ENCODE measurements around the gene NUP210L.
"Not testable (repeated sequence)": the region's sequence is repeated elsewhere in the genome, so short reads cannot be mapped to it uniquely, and the experiment has no call there.

Gene NUP210L

DNA sequence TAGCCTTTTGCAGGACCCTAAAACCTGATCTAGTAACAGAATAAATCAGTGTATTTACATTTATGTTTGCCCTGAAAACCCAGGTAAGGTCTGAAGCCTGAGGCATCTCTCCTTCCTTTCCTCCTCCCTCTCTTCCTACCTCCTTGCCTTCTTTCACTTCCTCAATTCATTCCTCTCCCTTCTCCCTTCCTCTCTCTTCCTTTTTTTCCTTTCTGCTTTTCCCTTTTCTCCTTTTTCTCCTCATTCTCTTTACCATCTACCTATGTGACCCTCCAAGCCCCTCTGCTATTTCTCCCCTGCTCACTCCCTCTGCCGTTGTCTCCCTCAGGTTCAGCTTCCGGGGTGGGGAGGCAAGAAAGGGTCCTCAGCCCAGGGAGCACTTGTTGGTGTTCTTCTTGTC lies 173.1 kb downstream of the NUP210L start:
- H3K9me3 ChIP-seq (ENCODE audit: control insufficient read depth, low read length) = not testable (repeated sequence)

DNA sequence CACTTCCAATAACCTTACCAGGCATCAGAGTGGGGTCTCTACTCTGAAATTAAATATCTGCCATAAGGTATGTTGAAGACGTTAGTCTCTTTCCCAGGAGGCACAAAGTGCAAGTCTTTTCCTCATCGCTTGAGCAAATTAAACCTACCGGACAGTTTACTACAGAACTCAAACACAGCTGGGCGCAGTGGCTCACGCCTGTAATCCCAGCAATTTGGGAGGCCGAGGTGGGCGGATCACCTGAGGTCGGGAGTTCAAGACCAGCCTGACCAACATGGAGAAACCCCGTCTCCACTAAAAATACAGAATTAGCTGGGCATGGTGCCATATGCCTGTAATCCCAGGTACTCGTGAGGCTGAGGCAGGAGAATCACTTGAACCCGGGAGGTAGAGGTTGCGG lies 175.8 kb downstream of the NUP210L start:
- not testable (repeated sequence) for H3K18ac ChIP-seq (ENCODE audit: low read depth in 1 of 2, low read length in 2 of 2); H3K27me3 ChIP-seq (ENCODE audit: control insufficient read depth in 1 of 2, insufficient read depth in 1 of 2, low read length in 2 of 2)
- 97% methylated on average over 12 of the region's 12 CpGs for WGBS

More for the DNA sequence above, 173.1 kb downstream of the NUP210L start:
- Histone ChIP-seq H3K79me1 (replicated peaks; ENCODE audit: low read length, poor library complexity, severe bottlenecking) (peaks cover 15% of the 10 kb centered on the region), H3K9ac (ENCODE audit: low read length) (peak overlapping the region; percentile 37), H3K36me3 (ENCODE audit: control insufficient read depth in 1 of 2, insufficient read depth in 2 of 2, low read depth in 1 of 2, low read length in 2 of 2) (peaks cover 30 to 57% of the 10 kb centered on the region in 2 experiments)
- H3K27ac ChIP-seq (ENCODE audit: low read length, poor library complexity, severe bottlenecking); H3K4me2 ChIP-seq (ENCODE audit: low read length, poor library complexity, severe bottlenecking); H3K27me3 ChIP-seq (ENCODE audit: control insufficient read depth in 1 of 2, insufficient read depth in 1 of 2, low read length in 2 of 2); H3K18ac ChIP-seq (ENCODE audit: low read depth in 1 of 2, low read length in 2 of 2); H2BK15ac ChIP-seq (ENCODE audit: low read depth, poor library complexity, severe bottlenecking); H3K4ac ChIP-seq (ENCODE audit: low read depth in 1 of 2, low read length in 2 of 2); H4K8ac ChIP-seq (ENCODE audit: low read length); H2BK5ac ChIP-seq (ENCODE audit: low read depth, low read length, poor library complexity, severe bottlenecking); H2AK5ac ChIP-seq (ENCODE audit: low read length, severe bottlenecking); DNase-seq; H3K23ac ChIP-seq (ENCODE audit: low read length in 2 of 2); H2BK12ac ChIP-seq (ENCODE audit: low read length in 2 of 2); H3K4me3 ChIP-seq (ENCODE audit: insufficient read depth in 1 of 2, low read depth in 1 of 2, low read length in 2 of 2); H2BK120ac ChIP-seq (ENCODE audit: low read depth, low read length); H3K14ac ChIP-seq (ENCODE audit: low read length in 2 of 2); H3K4me1 ChIP-seq (ENCODE audit: control insufficient read depth, insufficient read depth, low read depth, low read length); H4K91ac ChIP-seq (ENCODE audit: low read length); H2AFZ ChIP-seq (ENCODE audit: low read depth, low read length): not testable (repeated sequence)
- WGBS = 81% methylated on average over 2 of the region's 2 CpGs

DNA sequence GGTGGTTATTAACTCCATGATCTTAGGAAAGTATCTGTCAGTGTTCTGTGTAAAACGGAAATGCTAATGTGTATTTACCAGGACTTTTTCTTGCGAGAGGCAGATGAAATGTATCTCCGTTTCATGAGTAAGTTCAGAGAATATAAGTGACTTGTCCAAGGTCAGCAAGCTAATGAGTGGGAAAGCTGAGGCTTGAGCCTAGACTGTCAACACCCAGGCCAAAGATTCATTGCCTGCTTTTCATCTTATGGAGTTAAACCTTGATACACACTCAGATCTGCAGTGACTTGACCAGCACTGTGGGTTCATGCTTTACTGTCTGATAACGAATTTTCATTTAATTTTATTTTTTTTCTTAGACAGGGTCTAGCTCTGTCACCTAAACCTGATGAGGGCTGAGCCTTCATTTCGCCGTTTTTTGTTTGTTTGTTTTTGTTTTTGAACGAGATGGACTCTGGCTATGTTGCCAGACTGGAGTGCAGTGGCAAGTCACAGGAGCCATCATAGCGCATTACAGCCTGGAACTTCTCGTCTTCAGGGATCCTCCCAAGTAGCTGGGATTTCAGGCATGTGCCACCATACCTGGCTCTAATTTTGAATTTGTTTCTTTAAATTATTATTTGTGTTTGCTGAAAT lies 176.5 kb downstream of the NUP210L start:
- Histone ChIP-seq H3K4me3 (ENCODE audit: insufficient read depth in 1 of 2, low read depth in 1 of 2, low read length in 2 of 2) (peak overlapping the region in 1 of 2 experiments; percentile 94), H3K9me3 (ENCODE audit: control insufficient read depth, low read length) (no peaks in the 10 kb centered on the region), H3K4me1 (ENCODE audit: control insufficient read depth, insufficient read depth, low read depth, low read length) (peaks cover 5% of the 10 kb centered on the region), H3K9ac (ENCODE audit: low read length) (peak overlapping the region; percentile 96), H2BK15ac (ENCODE audit: low read depth, poor library complexity, severe bottlenecking) (no peak overlapping the region), H2BK12ac (ENCODE audit: low read length in 2 of 2) (no peak overlapping the region), H2BK120ac (ENCODE audit: low read depth, low read length) (no peak overlapping the region), H3K36me3 (ENCODE audit: control insufficient read depth in 1 of 2, insufficient read depth in 2 of 2, low read depth in 1 of 2, low read length in 2 of 2) (peaks cover 45 to 74% of the 10 kb centered on the region in 2 experiments), H3K27ac (ENCODE audit: low read length, poor library complexity, severe bottlenecking) (no peak overlapping the region), H2AFZ (ENCODE audit: low read depth, low read length) (no peak overlapping the region), H2AK5ac (ENCODE audit: low read length, severe bottlenecking) (no peak overlapping the region), H3K27me3 (ENCODE audit: control insufficient read depth in 1 of 2, insufficient read depth in 1 of 2, low read length in 2 of 2) (no peaks in the 10 kb centered on the region), H3K18ac (ENCODE audit: low read depth in 1 of 2, low read length in 2 of 2) (no peak overlapping the region), H3K14ac (ENCODE audit: low read length in 2 of 2) (no peak overlapping the region), H4K8ac (ENCODE audit: low read length) (no peak overlapping the region), H2BK5ac (ENCODE audit: low read depth, low read length, poor library complexity, severe bottlenecking) (no peak overlapping the region), H4K91ac (ENCODE audit: low read length) (no peak overlapping the region), H3K23ac (ENCODE audit: low read length in 2 of 2) (no peak overlapping the region), H3K79me1 (replicated peaks; ENCODE audit: low read length, poor library complexity, severe bottlenecking) (peaks cover 14% of the 10 kb centered on the region), H3K4ac (ENCODE audit: low read depth in 1 of 2, low read length in 2 of 2) (no peak overlapping the region), H3K4me2 (ENCODE audit: low read length, poor library complexity, severe bottlenecking) (no peak overlapping the region)
- DNase-seq = no peak
- 86% methylated on average over 9 of the region's 9 CpGs for WGBS

More for the DNA sequence above, 175.8 kb downstream of the NUP210L start:
- not testable (repeated sequence) for H3K4ac ChIP-seq (ENCODE audit: low read depth in 1 of 2, low read length in 2 of 2); DNase-seq; H2BK5ac ChIP-seq (ENCODE audit: low read depth, low read length, poor library complexity, severe bottlenecking); H3K9me3 ChIP-seq (ENCODE audit: control insufficient read depth, low read length); H2BK120ac ChIP-seq (ENCODE audit: low read depth, low read length); H3K23ac ChIP-seq (ENCODE audit: low read length in 2 of 2); H2BK15ac ChIP-seq (ENCODE audit: low read depth, poor library complexity, severe bottlenecking); H3K9ac ChIP-seq (ENCODE audit: low read length); H4K91ac ChIP-seq (ENCODE audit: low read length); H3K4me3 ChIP-seq (ENCODE audit: insufficient read depth in 1 of 2, low read depth in 1 of 2, low read length in 2 of 2); H3K14ac ChIP-seq (ENCODE audit: low read length in 2 of 2); H2BK12ac ChIP-seq (ENCODE audit: low read length in 2 of 2); H3K4me1 ChIP-seq (ENCODE audit: control insufficient read depth, insufficient read depth, low read depth, low read length); H2AK5ac ChIP-seq (ENCODE audit: low read length, severe bottlenecking); H4K8ac ChIP-seq (ENCODE audit: low read length); H3K4me2 ChIP-seq (ENCODE audit: low read length, poor library complexity, severe bottlenecking); H3K27ac ChIP-seq (ENCODE audit: low read length, poor library complexity, severe bottlenecking); H2AFZ ChIP-seq (ENCODE audit: low read depth, low read length)
- Histone ChIP-seq H3K79me1 (replicated peaks; ENCODE audit: low read length, poor library complexity, severe bottlenecking) (peaks cover 14% of the 10 kb centered on the region), H3K36me3 (ENCODE audit: control insufficient read depth in 1 of 2, insufficient read depth in 2 of 2, low read depth in 1 of 2, low read length in 2 of 2) (peaks cover 39 to 72% of the 10 kb centered on the region in 2 experiments)

DNA sequence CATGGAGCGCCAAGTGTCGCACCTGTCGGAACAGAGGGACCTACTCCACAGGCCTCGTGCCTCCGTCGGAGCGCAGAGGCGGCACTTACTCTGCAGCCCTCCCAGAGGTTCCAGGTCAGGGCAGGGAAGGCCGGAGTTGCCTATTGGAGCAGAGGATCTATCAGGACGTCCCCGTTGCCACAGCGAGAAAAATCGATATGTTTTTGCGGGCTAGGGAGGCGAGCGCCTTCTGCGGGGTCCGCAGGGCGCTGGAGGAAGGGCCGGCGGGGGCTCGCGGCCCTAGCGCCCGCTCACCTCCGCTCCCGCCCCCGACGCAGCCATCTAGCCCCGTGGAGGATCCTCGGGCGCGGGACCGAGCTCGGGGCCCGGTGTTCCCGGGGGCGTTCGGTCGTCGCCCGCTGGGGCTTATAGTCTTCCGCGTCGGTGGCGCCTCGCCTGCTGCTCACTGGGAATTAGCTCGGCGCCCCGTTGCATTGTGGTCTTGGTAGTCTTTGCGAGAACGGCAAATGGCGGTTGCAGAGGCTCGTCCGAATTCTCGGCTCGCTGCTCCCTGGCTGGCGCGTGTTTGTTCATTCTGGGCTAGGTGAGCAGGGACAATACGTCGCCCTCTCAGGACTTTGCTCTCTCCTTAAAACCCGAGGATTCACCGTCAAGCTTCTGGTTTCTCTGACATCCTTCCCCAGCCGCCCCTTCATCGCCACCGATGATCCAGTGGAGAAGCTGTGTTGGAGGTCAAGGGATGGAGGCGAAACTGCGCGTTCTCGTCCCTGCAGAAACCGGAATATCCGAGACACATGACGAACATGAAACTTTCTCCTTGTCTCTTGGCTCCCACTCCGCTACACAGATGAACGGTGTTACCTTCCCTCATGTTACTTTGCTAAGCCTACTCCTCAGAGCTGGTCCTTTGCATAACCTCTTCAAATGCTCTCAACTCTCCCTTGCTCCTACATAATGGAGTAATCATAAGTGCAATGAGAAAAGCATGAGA lies 177.3 kb downstream of the NUP210L start, which contains the start of gene JTB:
Gene JTB (minus strand): TSS at position 425 of the 991 bp plus-strand sequence. CDS start 422 bp downstream, at position 3.
- Histone ChIP-seq H2BK120ac (ENCODE audit: low read depth, low read length) (peak within 1 kb of the TSS; percentile 39), H2AK5ac (ENCODE audit: low read length, severe bottlenecking) (no peak within 1 kb of the TSS), H3K23ac (ENCODE audit: low read length in 2 of 2) (peak within 1 kb of the TSS in 1 of 2 experiments; percentile 91), H4K91ac (ENCODE audit: low read length) (no peak within 1 kb of the TSS), H2AFZ (ENCODE audit: low read depth, low read length) (peak within 1 kb of the TSS; percentile 74), H3K4me2 (ENCODE audit: low read length, poor library complexity, severe bottlenecking) (peak within 1 kb of the TSS; percentile 91), H3K79me1 (replicated peaks; ENCODE audit: low read length, poor library complexity, severe bottlenecking) (peaks cover 11% of the 10 kb centered on the region), H2BK5ac (ENCODE audit: low read depth, low read length, poor library complexity, severe bottlenecking) (no peak within 1 kb of the TSS), H3K36me3 (ENCODE audit: control insufficient read depth in 1 of 2, insufficient read depth in 2 of 2, low read depth in 1 of 2, low read length in 2 of 2) (peaks cover 45 to 74% of the 10 kb centered on the region in 2 experiments), H3K4ac (ENCODE audit: low read depth in 1 of 2, low read length in 2 of 2) (peak within 1 kb of the TSS; percentile 3 to 45), H3K4me1 (ENCODE audit: control insufficient read depth, insufficient read depth, low read depth, low read length) (peaks cover 5% of the 10 kb centered on the region), H3K9me3 (ENCODE audit: control insufficient read depth, low read length) (no peaks in the 10 kb centered on the region), H2BK15ac (ENCODE audit: low read depth, poor library complexity, severe bottlenecking) (no peak within 1 kb of the TSS), H3K9ac (ENCODE audit: low read length) (peak within 1 kb of the TSS; percentile 96), H3K27ac (ENCODE audit: low read length, poor library complexity, severe bottlenecking) (peak within 1 kb of the TSS; percentile 13), H3K27me3 (ENCODE audit: control insufficient read depth in 1 of 2, insufficient read depth in 1 of 2, low read length in 2 of 2) (no peaks in the 10 kb centered on the region), H3K4me3 (ENCODE audit: insufficient read depth in 1 of 2, low read depth in 1 of 2, low read length in 2 of 2) (peak within 1 kb of the TSS; percentile 61 to 94), H3K18ac (ENCODE audit: low read depth in 1 of 2, low read length in 2 of 2) (peak within 1 kb of the TSS; percentile 34 to 90), H4K8ac (ENCODE audit: low read length) (peak within 1 kb of the TSS; percentile 0), H2BK12ac (ENCODE audit: low read length in 2 of 2) (peak within 1 kb of the TSS in 1 of 2 experiments; percentile 6), H3K14ac (ENCODE audit: low read length in 2 of 2) (peak within 1 kb of the TSS in 1 of 2 experiments; percentile 50)
- DNase-seq = peak; percentile 86
- WGBS = under 1% methylated on average over 73 of the region's 75 CpGs

All from mesenchymal stem cell (in vitro differentiated cells and primary cell).